IMR-90 (cell line): ENCODE measurements around the gene FAM20A.

Experiments used
- CEBPB ChIP-seq: IDR thresholded peaks from 2 replicates; pipeline ENCODE4 v1.6.1; 2012; ENCODE audit warnings: low read depth, low read length, improper control_type of control experiment
- ELK1 ChIP-seq: fragments of 150-350 bp; IDR thresholded peaks from 2 replicates; pipeline ENCODE4 v1.6.1; 2016; ENCODE audit warnings: low read depth, mild to moderate bottlenecking, low read length, moderate library complexity, borderline replicate concordance
- NFE2L2 ChIP-seq: fragments of 150-350 bp; IDR thresholded peaks from 2 replicates; pipeline ENCODE4 v1.6.1; 2016; ENCODE audit warnings: low read depth, mild to moderate bottlenecking, low read length
- POLR2A ChIP-seq: IDR thresholded peaks from 2 replicates; pipeline ENCODE4 v1.6.1; 2012; ENCODE audit warnings: mild to moderate bottlenecking, low read depth, low read length
- RAD21 ChIP-seq: IDR thresholded peaks from 2 replicates; pipeline ENCODE4 v1.6.1; 2012; ENCODE audit warnings: low read length, improper control_type of control experiment
- RCOR1 ChIP-seq: IDR thresholded peaks from 2 replicates; pipeline ENCODE4 v1.6.1; 2012; ENCODE audit warnings: mild to moderate bottlenecking, low read length, improper control_type of control experiment; ENCODE audit not compliant: insufficient replicate concordance
- TF ChIP-seq, protein P1 (sequence below): conservative IDR thresholded peaks from 2 replicates; pipeline ENCODE4 v1.5.1; 2012; ENCODE audit warnings: mild to moderate bottlenecking, low read depth, low read length, improper control_type of control experiment
- TF ChIP-seq, protein P2 (sequence below): fragments of 150-350 bp; IDR thresholded peaks from 2 replicates; pipeline ENCODE4 v1.6.1; 2017; ENCODE audit warnings: mild to moderate bottlenecking, antibody characterized with exemption, low read length, low read depth

DNA sequence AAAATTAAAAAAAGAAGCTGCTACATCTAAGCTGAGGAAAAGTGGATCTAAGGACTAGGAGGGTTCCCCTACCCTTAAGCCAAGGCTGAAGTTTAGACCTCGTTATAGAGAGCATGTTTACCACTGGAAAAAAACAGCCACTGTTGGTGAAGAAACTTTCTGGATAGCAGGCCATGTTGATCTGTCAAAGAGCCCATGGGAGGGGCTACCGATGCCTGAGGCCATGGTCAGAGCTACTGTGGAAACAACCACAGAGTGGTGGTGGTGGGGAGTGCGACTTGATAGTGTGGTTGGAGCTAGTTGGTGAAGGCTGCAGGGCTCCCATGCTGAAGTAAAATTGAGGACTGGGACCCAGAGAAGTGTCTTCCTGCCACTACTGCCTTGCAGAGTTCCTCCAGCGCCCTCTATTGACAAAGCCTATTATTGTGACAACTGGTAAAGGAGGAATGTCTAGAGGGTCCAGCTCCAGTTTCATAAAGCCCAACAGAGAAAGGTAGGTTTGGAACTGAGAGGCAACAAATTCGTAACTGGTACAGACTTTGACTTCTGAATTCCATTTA lies 12.7 kb upstream of the FAM20A start:
- TF ChIP-seq, protein P1, sequence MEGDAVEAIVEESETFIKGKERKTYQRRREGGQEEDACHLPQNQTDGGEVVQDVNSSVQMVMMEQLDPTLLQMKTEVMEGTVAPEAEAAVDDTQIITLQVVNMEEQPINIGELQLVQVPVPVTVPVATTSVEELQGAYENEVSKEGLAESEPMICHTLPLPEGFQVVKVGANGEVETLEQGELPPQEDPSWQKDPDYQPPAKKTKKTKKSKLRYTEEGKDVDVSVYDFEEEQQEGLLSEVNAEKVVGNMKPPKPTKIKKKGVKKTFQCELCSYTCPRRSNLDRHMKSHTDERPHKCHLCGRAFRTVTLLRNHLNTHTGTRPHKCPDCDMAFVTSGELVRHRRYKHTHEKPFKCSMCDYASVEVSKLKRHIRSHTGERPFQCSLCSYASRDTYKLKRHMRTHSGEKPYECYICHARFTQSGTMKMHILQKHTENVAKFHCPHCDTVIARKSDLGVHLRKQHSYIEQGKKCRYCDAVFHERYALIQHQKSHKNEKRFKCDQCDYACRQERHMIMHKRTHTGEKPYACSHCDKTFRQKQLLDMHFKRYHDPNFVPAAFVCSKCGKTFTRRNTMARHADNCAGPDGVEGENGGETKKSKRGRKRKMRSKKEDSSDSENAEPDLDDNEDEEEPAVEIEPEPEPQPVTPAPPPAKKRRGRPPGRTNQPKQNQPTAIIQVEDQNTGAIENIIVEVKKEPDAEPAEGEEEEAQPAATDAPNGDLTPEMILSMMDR, result 0 out of 2 replicates have a peak, but pooled peaks have one; percentile 20
- TF ChIP-seq POLR2A, result no peak
- TF ChIP-seq, protein P2, sequence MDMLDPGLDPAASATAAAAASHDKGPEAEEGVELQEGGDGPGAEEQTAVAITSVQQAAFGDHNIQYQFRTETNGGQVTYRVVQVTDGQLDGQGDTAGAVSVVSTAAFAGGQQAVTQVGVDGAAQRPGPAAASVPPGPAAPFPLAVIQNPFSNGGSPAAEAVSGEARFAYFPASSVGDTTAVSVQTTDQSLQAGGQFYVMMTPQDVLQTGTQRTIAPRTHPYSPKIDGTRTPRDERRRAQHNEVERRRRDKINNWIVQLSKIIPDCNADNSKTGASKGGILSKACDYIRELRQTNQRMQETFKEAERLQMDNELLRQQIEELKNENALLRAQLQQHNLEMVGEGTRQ, result no peak
- no peak for TF ChIP-seq RCOR1
- TF ChIP-seq RAD21, result no peak
- TF ChIP-seq NFE2L2, result no peak
- TF ChIP-seq CEBPB, result no peak
- TF ChIP-seq ELK1, result no peak
